ENCODE measurements around the gene WWP2. TPM values are rescaled to one million over a fixed set of nuclear protein-coding genes. Genes with fewer than 3 reads are reported as not detected.
"Not testable (repeated sequence)": the region's sequence is repeated elsewhere in the genome, so short reads cannot be mapped to it uniquely, and the experiment has no call there.

WWP2 gene
- total RNA-seq, 1 experiment from 2014 or later = 40.2 TPM

GRCh38 chr16:69952572-69953355, 190.6 kb downstream of the WWP2 start:
- not testable (repeated sequence) for H4K8ac ChIP-seq (replicated peaks; ENCODE audit: insufficient read length, low read depth, low read length); H2BK12ac ChIP-seq (ENCODE audit: insufficient read length, low read depth, low read length); H3K27ac Mint-ChIP-seq; H2BK15ac ChIP-seq (ENCODE audit: low read depth, low read length); H3K23ac ChIP-seq (ENCODE audit: insufficient read length, low read depth, low read length); H2AK5ac ChIP-seq (ENCODE audit: insufficient read length, low read length); H3T11ph ChIP-seq (ENCODE audit: low read length); H3K4me3 Mint-ChIP-seq; H3K4ac ChIP-seq (ENCODE audit: low read depth, low read length); H4K20me1 ChIP-seq (ENCODE audit: control insufficient read depth, insufficient read depth, insufficient read length); H3K18ac ChIP-seq (ENCODE audit: insufficient read length, low read depth, low read length); H3K79me1 ChIP-seq (ENCODE audit: insufficient read depth, low read depth, low read length, poor library complexity, severe bottlenecking); H2BK5ac ChIP-seq (ENCODE audit: insufficient read length, low read length); H4K5ac ChIP-seq (ENCODE audit: insufficient read length, low read depth, low read length); H3K27ac ChIP-seq (ENCODE audit: insufficient read length, low read depth, low read length); H3K23me2 ChIP-seq (ENCODE audit: insufficient read length, low read depth, low read length, poor library complexity, severe bottlenecking); H3K36me3 Mint-ChIP-seq (ENCODE audit: insufficient read depth in 1 of 3, low read depth in 3 of 3); H3K4me1 Mint-ChIP-seq; H3K14ac ChIP-seq (ENCODE audit: insufficient read depth, low read length); H3K56ac ChIP-seq (ENCODE audit: insufficient read length, low read depth, low read length); H3K4me1 ChIP-seq (ENCODE audit: insufficient read depth, low read length); DNase-seq; H3K4me2 ChIP-seq (ENCODE audit: insufficient read depth, insufficient read length, low read length); H3K27me3 ChIP-seq (ENCODE audit: insufficient read depth, low read length); H3K9me3 Mint-ChIP-seq; H3K9ac ChIP-seq (ENCODE audit: extremely low read depth, insufficient read length, low read length); H3K27me3 Mint-ChIP-seq (ENCODE audit: low read depth); H4K91ac ChIP-seq (ENCODE audit: insufficient read length, low read depth, low read length); H3K79me2 ChIP-seq (ENCODE audit: insufficient read depth, low read length); H3K9me3 ChIP-seq (ENCODE audit: control insufficient read depth, low read depth, low read length); H2BK20ac ChIP-seq (ENCODE audit: low read depth, low read length, poor library complexity, severe bottlenecking); H2BK120ac ChIP-seq (ENCODE audit: low read depth, low read length, poor library complexity, severe bottlenecking); H2AFZ ChIP-seq (ENCODE audit: low read length)
- WGBS (ENCODE audit: extremely low coverage, insufficient read length, low lambda C conversion rate) = no CpG with 5 or more reads among the region's 24 CpGs

- peak; percentile 33 for DNase-seq
- not testable (repeated sequence) for H3K23me2 ChIP-seq (ENCODE audit: insufficient read length, low read depth, low read length, poor library complexity, severe bottlenecking); H3K4me3 Mint-ChIP-seq; H3K27ac ChIP-seq (ENCODE audit: insufficient read length, low read depth, low read length); H2BK15ac ChIP-seq (ENCODE audit: low read depth, low read length); H3K4me2 ChIP-seq (ENCODE audit: insufficient read depth, insufficient read length, low read length); H4K20me1 ChIP-seq (ENCODE audit: control insufficient read depth, insufficient read depth, insufficient read length); H3K9ac ChIP-seq (ENCODE audit: extremely low read depth, insufficient read length, low read length); H3K36me3 Mint-ChIP-seq (ENCODE audit: insufficient read depth in 1 of 3, low read depth in 3 of 3); H3K4me1 Mint-ChIP-seq; H3K27ac Mint-ChIP-seq; H3K18ac ChIP-seq (ENCODE audit: insufficient read length, low read depth, low read length); H3K27me3 Mint-ChIP-seq (ENCODE audit: low read depth); H3K79me2 ChIP-seq (ENCODE audit: insufficient read depth, low read length); H2BK5ac ChIP-seq (ENCODE audit: insufficient read length, low read length); H3K27me3 ChIP-seq (ENCODE audit: insufficient read depth, low read length); H3K14ac ChIP-seq (ENCODE audit: insufficient read depth, low read length); H4K8ac ChIP-seq (replicated peaks; ENCODE audit: insufficient read length, low read depth, low read length); H2AFZ ChIP-seq (ENCODE audit: low read length); H2AK5ac ChIP-seq (ENCODE audit: insufficient read length, low read length); H3K23ac ChIP-seq (ENCODE audit: insufficient read length, low read depth, low read length); H4K91ac ChIP-seq (ENCODE audit: insufficient read length, low read depth, low read length); H3K56ac ChIP-seq (ENCODE audit: insufficient read length, low read depth, low read length); H2BK12ac ChIP-seq (ENCODE audit: insufficient read length, low read depth, low read length); H3K79me1 ChIP-seq (ENCODE audit: insufficient read depth, low read depth, low read length, poor library complexity, severe bottlenecking); H3K9me3 Mint-ChIP-seq; H4K5ac ChIP-seq (ENCODE audit: insufficient read length, low read depth, low read length); H3K4me1 ChIP-seq (ENCODE audit: insufficient read depth, low read length); H2BK20ac ChIP-seq (ENCODE audit: low read depth, low read length, poor library complexity, severe bottlenecking); H2BK120ac ChIP-seq (ENCODE audit: low read depth, low read length, poor library complexity, severe bottlenecking); H3K9me3 ChIP-seq (ENCODE audit: control insufficient read depth, low read depth, low read length); H3K4ac ChIP-seq (ENCODE audit: low read depth, low read length); H3T11ph ChIP-seq (ENCODE audit: low read length)
- no CpG with 5 or more reads among the region's 13 CpGs for WGBS (ENCODE audit: extremely low coverage, insufficient read length, low lambda C conversion rate)
Measured at GRCh38 chr16:69954241-69954640, 192.1 kb downstream of the WWP2 start.

All from H9 (cell line).